ENCODE results near the gene LRCH4. TPM values are rescaled to one million over a fixed set of nuclear protein-coding genes. Genes with fewer than 3 reads are reported as not detected.
A peak's percentile ranks its signal among the peaks of the same experiment; 100 is the strongest.

The LRCH4 gene
- total RNA-seq, 1 experiment from 2014 or later = 71.4 TPM

DNA sequence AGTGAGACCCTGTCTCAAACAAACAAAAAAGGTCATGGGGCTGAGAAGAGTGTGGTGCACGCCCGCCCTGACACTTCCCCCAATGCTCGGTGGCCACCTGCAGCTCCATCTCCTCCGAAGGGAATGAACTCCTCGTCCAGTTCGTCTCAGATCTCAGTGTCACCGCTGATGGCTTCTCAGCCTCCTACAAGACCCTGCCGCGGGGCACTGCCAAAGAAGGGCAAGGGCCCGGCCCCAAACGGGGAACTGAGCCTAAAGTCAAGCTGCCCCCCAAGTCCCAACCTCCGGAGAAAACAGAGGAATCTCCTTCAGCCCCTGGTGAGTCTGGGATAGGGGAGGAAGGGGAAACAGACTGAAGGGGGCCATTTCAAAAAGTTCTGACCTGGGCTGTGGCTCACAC lies 20.4 kb upstream of the LRCH4 start:
- Mint-ChIP-seq H3K27me3 (ENCODE audit: insufficient read depth, unreplicated experiment) (no peaks in the 10 kb centered on the region), H3K27ac (ENCODE audit: unreplicated experiment) (no peak overlapping the region), H3K4me3 (ENCODE audit: unreplicated experiment) (peak overlapping the region; percentile 91), H3K9me3 (ENCODE audit: unreplicated experiment) (no peaks in the 10 kb centered on the region), H3K4me1 (ENCODE audit: low read depth, unreplicated experiment) (no peaks in the 10 kb centered on the region), H3K36me3 (ENCODE audit: insufficient read depth, unreplicated experiment) (peaks cover 17% of the 10 kb centered on the region)
- Histone ChIP-seq H3K4me1 (peaks cover 17% of the 10 kb centered on the region), H3K4me3 (ENCODE audit: low read depth, low read length) (peak overlapping the region; percentile 67), H3K9me3 (no peaks in the 10 kb centered on the region), H3K27me3 (replicated peaks; ENCODE audit: control insufficient read depth, insufficient read depth, low read length) (no peaks in the 10 kb centered on the region), H3K36me3 (ENCODE audit: control insufficient read depth, insufficient read depth, low read length) (no peaks in the 10 kb centered on the region)
- ChIA-PET CTCF (interaction anchor here (1.5 to 2.2 kb wide), 3 partner anchors 20 to 99 kb away, joined by 6 to 10 read pairs (median 6); partner anchors contain the start of genes FBXO24, LRCH4 and POP7), POLR2A (interaction anchor here (1.8 kb wide), 1 partner anchor 21 kb away, joined by 10 read pairs; the partner anchor contains the start of genes FBXO24 and LRCH4)
- TF ChIP-seq, protein P1, sequence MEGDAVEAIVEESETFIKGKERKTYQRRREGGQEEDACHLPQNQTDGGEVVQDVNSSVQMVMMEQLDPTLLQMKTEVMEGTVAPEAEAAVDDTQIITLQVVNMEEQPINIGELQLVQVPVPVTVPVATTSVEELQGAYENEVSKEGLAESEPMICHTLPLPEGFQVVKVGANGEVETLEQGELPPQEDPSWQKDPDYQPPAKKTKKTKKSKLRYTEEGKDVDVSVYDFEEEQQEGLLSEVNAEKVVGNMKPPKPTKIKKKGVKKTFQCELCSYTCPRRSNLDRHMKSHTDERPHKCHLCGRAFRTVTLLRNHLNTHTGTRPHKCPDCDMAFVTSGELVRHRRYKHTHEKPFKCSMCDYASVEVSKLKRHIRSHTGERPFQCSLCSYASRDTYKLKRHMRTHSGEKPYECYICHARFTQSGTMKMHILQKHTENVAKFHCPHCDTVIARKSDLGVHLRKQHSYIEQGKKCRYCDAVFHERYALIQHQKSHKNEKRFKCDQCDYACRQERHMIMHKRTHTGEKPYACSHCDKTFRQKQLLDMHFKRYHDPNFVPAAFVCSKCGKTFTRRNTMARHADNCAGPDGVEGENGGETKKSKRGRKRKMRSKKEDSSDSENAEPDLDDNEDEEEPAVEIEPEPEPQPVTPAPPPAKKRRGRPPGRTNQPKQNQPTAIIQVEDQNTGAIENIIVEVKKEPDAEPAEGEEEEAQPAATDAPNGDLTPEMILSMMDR (IDR thresholded peaks at IDR 0.05; ENCODE audit: insufficient read depth in 1 of 2, low read depth in 1 of 2, low read length in 1 of 2, severe bottlenecking in 1 of 2, unreplicated experiment in 1 of 2) = no peak
- DNase-seq = no peak
- intact Hi-C loops (cut with micrococcal nuclease; ENCODE audit: unreplicated experiment) = no loop called here
- no TSS peak for BruUV-seq (replicated peaks)

DNA sequence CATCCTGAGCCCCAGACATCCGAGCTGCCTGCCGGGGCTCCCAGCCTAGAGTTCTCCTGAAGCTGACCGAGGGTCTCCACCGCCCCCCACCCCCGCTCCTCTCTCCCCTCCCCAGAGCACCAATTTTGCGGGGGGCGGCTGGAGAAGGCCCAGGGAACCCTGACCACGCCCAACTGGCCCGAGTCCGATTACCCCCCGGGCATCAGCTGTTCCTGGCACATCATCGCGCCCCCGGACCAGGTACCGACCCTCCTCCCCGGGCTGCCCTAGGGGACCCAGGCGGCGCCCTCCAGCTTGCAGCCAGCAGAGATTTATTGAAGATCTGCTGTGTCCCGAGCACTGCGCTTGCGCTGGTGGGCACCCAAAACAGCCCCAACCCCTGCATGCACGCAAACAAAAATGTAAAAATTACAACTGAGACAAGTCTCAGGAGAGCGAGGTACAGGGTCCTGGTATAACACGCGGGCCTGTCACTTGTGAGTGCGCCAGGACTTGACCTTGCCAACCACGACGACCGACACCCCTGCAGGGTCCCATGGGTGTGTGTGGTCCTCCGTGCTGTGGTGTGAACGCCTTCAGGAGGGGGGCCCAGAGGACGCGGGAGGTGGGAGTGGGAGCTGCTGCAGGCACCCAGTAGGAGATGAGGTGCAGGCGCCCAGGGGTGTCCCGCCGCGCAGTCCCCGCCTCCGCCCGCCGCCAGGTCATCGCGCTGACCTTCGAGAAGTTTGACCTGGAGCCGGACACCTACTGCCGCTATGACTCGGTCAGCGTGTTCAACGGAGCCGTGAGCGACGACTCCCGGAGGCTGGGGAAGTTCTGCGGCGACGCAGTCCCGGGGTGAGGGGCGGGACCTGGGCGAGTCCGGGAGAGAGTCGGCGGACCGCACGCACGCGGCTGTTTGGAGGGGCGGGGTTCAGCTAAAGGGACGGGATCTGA lies 19.3 kb upstream of the LRCH4 start:
- peak; percentile 78 to 80 for DNase-seq
- ChIA-PET POLR2A (interaction anchor here (1.8 kb wide), 1 partner anchor 20 kb away, joined by 10 read pairs; the partner anchor contains the start of genes FBXO24 and LRCH4), CTCF (interaction anchor here (0.6 to 2.2 kb wide), 4 partner anchors 19 to 100 kb away, joined by 6 to 10 read pairs (median 7); partner anchors contain the start of genes FBXO24, LRCH4 and POP7)
- TF ChIP-seq, protein P1 (IDR thresholded peaks at IDR 0.05; ENCODE audit: insufficient read depth in 1 of 2, low read depth in 1 of 2, low read length in 1 of 2, severe bottlenecking in 1 of 2, unreplicated experiment in 1 of 2) = no peak
- H3K9me3 Mint-ChIP-seq (ENCODE audit: unreplicated experiment) = no peaks in the 10 kb centered on the region
- peak overlapping the region; percentile 91 for H3K4me3 Mint-ChIP-seq (ENCODE audit: unreplicated experiment)
- peaks cover 16% of the 10 kb centered on the region for H3K4me1 ChIP-seq
- peak overlapping the region; percentile 67 for H3K4me3 ChIP-seq (ENCODE audit: low read depth, low read length)
- no peaks in the 10 kb centered on the region for H3K27me3 Mint-ChIP-seq (ENCODE audit: insufficient read depth, unreplicated experiment)
- H3K9me3 ChIP-seq = no peaks in the 10 kb centered on the region
- H3K36me3 ChIP-seq (ENCODE audit: control insufficient read depth, insufficient read depth, low read length) = no peaks in the 10 kb centered on the region
- no TSS peak for BruUV-seq (replicated peaks)
- peaks cover 14% of the 10 kb centered on the region for H3K36me3 Mint-ChIP-seq (ENCODE audit: insufficient read depth, unreplicated experiment)
- peak overlapping the region; percentile 74 for H3K27ac Mint-ChIP-seq (ENCODE audit: unreplicated experiment)
- intact Hi-C loops (cut with micrococcal nuclease; ENCODE audit: unreplicated experiment) = loop anchor here (1.0 to 2.0 kb wide), 6 partner anchors 18 to 120 kb away; partner anchors contain the start of genes FBXO24, GNB2 and LRCH4
- no peaks in the 10 kb centered on the region for H3K27me3 ChIP-seq (replicated peaks; ENCODE audit: control insufficient read depth, insufficient read depth, low read length)
- H3K4me1 Mint-ChIP-seq (ENCODE audit: low read depth, unreplicated experiment) = no peaks in the 10 kb centered on the region
